A204.1 (cell line): ENCODE results near the gene BGN.

Experiments
- FAIRE-seq: peaks from 2 replicates; lab custom pipeline; 2012; peaks lifted over from hg19 to GRCh38; lab: Jason Lieb, UNC

Gene BGN

DNA sequence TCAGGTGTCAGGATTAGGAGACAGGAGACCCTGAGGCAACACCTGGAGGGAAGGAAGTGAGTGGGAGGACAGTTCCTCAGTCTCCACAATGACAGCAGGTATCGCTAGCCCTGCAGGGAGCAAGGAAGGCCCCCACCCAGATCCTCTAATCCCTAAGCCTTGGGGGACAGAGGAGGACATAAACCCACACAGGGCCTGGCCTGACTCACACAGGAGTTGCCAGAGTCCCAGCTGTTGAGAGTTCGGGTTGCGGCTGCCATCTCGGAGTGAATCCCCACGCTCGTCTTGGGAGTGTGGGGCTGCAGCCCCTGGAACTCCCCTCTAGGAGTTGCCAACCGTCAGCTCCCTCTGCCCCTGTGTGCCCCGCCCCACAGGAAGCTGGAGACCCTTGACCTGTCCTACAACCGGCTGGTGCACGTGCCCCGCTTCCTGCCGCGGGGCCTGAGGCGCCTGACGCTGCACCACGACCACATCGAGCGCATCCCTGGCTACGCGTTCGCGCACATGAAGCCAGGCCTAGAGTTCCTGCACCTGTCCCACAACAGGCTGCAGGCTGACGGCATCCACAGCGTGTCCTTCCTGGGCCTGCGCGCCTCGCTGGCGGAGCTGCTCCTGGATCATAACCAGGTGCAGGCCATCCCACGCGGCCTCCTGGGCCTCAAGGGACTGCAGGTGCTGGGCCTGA lies 9.2 kb upstream of the BGN start:
- no peak for FAIRE-seq

DNA sequence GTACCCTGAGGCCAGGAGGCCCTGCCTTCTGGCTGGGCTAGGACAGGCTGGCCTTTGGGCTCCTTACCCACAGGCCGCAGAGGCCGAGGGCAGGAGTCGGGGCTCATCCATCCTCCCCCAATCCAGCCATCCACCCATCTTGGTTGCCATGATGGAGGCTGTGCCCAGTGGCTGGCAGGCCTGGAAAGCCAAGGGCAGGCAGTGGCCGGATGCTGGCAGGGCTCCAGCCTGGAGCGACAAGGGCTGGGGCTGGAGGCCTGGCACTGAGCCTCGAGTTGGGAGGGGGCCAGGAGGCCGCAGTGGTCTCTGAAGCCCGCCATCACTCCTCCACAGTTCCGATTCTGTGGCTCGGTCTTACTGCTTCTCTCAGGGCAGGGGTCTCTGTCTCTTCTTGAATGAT lies 8.6 kb upstream of the BGN start:
- FAIRE-seq: no peak

DNA sequence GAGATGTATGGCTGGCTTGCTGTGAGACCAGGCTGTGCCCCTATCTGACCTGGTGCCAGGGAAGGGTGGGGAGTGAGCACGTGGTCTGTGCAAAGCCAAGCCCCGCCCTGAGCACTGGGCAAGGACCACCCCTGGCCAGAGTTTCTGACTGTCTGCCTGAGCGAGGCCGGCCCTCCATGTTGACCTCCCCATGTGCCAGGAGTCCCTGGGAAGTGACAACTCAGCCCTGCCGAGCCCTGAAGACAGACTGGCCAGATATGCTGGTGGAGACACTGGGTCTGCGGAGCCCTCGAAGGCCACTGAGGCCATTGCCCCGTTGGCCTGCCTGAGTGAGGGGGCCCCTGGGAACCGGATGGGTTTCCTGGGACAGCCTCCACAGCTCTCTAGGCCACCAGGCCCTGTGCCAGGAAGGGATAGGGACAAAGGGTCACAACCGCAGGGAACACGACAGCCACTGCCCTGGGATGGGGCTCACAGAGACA lies 7.1 kb upstream of the BGN start:
- no peak for FAIRE-seq

DNA sequence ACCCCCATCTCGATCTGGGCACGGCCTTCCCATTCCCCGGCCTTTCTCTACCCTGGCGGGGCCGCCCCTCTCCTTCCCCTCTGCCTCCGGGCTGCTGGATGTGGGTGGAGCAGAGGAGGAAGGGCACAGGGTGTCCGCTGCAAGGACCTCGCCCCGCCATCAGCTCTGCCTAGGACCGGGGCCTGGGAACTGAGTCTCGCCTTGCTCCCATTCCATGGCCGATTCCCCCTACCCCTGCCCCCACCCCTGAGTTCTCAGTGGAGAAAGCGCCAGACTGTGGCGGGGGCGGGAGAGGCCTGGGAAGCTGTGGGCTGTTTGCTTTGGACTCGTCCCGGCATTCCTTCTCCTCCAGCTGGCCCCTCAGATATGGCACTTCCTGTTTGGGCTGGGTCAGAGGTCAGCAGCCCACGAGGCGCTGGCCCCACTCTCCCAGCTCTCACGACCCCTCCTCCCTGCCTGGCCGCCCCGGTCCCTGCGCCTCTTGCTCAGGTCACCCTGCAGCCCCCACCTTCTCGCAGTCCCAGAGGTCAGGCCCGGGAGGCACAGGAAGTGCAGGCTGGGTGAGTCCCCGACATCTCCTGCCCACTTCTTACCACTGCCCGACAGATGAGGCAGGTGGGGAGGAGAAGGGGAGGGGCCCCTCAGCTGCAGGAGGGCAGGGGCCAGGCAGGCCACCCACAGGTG lies 6.4 kb upstream of the BGN start:
- no peak for FAIRE-seq

DNA sequence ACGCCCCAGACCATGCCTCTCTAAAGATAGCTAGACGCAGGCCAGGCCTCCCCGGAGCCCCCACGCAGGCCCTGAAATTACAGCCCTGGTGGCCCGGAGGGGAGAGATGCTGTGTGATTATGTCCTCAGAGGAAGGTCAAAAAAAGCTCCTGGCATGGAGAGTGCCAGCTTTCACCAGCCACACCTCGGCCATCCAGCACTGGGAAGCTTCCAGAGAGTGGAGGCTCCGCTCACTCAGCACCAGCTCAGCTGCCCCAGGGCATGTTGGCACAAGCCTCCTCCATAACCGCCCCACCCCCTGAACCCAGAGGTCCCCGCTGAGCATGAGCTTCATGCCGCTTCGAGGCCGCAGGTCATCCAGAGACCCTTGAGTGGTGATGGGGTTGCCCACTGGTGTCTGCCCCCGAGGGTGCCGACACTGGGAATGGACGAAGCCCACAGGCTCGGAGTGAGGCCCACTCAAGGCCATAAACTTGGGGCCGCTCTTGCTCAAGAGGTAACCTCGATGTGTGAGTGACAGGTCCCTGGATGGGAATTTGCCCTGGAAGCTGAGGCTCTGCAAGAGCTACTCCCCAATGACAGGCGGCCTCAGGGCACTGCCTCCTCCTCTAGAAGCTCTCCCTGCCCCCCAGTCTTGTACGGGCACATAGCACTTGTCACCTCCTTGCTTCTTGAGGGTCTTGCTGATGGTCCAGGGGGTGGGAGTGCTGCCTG lies 4.4 kb upstream of the BGN start:
- no peak for FAIRE-seq

DNA sequence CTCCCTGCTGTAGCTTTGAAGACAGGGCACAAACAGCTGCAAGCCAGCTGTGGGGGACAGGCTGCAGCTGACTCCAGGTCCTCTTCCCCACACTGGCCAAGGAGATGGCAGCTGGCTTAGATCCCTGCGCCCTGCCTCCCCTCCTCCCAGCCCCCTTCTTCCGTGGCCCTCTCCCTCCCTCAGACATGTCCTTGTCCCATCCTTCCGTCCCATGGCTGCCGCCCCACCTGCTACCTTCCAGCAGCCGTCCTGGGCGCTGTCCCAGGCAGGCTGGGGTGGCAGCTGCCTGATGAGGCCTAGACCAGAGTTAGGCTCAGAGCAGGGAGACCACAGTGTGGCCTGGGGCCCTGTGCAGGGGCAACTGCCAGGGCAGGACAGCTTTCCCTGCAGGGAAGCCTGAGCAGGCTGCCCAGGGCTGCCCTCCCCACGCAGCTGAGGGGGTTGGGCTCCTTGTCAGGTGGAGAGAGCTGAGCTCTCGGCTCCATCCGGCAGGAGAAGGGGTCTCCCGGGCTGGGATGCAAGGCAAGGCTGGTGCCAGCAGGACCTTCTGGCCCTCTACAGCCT lies 3.3 kb upstream of the BGN start:
- FAIRE-seq: no peak

DNA sequence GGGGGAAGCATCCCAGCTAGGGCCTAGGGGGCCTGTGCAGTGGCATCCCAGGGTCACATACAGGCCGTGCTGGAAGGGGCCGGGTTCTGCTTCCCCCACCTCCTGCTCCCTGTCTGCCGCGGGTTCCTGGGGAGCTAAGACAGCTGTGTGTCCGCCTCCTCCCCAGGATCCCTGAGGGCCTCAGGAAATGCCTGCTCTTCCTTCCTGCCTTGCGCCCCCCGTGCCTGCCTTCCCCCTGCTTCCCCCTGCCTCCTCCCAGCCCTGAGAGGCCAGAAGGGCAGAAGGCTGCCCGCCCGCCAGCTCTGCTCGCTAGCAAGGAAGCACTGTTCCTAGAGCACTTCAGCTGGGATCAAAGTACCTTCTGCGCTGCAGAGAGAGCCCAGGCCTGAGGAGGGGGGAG lies 2.9 kb upstream of the BGN start:
- no peak for FAIRE-seq

DNA sequence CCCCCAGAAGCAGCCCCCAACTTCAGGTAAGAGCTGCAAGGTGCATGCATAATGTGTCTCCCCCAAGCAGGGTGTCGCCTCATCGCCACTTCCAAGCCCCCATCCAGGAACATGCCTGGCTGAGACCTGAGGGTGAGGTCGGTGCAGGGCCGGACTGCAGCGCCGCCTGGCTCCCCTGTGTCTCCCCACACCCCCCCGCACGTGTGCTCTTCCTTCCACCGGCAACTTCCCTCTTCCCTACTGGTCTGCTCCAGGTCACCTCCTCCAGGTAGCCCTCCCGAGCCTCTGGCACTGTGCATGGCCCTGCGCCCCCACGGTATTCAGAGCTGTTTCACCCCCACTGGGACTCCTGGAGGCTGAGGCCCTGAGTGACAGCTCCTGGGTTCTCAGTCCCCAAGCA lies 2.2 kb upstream of the BGN start:
- FAIRE-seq: no peak

DNA sequence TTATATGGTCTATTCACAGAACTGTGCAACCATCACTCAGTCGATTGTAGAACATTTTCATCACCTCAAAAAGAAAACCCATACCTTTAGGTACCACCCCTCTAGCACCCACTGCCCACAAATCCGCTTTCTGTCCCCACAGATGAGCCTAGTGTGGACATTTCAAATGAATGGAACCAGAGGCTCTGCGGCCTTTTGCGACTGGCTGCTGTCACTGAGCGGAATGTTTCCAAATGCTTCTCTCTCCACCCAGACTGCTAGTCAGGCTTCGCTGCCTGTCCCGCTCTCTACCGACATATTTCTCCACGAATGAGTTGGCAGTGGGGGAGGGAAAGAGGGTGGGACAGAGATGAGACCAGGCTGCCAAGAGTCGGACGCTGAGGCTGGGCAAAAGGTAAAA lies 1.7 kb upstream of the BGN start:
- no peak for FAIRE-seq

DNA sequence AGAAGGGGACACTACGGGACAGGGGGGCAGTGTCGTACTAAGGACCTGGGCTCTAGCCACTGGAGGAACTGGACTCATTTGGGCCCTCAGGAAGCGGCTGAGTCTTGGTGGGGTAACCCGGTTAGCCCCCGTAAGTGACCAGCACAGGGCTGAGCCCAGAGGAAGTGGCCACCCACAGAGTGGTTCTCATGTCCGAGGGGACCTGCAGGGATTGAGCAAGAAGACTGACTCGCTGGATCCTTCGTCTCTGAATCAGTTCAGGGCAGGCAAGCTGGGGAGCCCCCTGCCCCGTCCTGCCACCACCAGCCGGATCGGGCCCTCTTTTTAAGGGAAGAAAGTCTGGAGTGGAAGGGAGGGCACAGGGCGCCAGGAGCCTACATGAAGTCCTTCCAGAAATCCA lies 719 bp upstream of the BGN start:
- no peak for FAIRE-seq

DNA sequence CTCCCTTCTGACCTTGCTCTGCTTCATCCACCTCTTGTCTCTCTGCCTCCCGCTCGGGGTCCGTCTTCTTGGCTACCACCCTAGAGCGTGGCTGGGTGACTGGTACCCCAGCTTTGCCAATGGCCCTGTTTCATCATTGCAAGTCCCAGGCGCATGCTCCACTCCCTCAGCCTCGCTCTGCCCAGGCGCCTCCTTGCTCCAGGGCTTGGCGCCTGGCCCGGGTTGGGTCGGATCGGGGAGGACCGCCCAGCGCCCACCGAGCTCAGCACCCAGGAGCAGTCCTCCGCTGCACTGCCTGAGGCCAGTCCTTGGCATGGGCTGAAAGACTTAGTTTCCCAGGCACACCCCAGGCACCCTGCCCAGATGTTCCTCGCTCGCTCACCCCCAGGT lies 577 bp downstream of the BGN start:
- FAIRE-seq: no peak

DNA sequence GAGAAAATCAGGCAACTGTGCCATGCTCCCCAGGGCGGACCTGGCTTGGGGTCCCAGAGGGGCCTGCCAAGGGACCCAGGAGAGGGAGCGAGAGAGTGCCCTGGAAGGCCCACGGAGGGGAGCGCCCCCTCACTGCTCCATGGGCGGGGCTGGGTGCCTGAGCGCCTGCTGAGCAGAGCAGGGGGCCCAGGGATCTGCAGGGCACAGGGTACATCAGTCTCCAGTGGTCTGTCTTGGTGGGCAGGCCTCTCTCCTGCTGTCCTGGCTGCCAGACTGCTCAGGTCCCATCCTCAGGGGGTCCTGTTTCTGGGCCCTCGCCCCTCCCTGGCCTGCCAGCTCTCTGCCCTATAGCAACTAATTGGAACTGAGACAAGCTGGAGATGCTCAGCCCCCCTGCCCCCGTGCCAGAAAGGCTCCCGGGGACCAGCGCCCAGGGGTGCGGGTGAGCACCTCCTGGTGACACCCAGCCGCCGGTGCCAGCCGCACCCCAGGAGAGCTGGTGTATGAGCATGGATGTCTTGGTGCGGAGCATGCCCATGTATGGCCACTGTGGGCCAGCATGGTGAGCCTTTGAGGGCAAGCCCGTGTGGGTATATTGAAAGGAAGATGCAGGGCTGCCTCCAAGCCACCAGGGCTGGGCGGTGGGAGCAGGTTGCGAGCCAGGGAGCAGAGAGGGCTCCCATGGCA lies 1.3 kb downstream of the BGN start:
- no peak for FAIRE-seq

DNA sequence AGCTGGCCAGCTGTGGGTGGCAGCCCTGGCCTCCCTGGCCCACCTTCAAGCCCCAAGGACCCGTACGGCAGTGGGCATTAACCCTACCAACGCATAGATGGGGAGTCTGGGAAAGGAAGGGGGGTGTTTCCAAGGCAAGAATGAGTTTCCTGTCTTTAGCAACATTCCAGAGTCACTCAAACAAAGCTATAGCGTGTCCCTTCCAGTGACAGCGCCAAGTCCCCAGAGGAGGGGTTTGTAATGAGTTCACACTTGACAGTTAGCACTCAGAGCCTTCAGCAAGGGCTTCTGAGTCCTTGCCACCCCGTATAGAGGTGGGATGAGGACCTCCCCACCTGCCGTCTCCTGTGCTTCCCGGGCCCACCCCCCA lies 1.8 kb downstream of the BGN start:
- FAIRE-seq: no peak

DNA sequence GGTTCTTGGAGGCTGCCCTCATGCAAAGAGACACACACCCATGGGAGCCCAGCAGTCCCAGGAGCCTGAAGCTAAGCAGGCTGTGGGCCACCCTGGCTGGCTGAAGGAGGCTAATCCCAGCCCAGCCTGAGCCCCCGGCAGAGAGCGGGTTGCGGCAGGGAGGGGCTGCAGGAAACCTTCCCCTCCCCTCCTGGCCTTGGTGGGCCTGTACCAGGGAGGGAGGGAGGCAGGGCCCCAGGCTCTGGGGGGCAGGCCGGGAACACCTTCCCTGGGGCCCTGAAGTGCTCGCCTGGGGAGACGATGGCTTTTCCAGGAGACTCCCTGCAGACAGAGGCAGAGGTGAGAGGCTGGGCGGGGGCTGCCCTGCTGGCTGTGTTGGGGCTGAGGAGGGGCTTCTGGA lies 3.7 kb downstream of the BGN start:
- FAIRE-seq: no peak

DNA sequence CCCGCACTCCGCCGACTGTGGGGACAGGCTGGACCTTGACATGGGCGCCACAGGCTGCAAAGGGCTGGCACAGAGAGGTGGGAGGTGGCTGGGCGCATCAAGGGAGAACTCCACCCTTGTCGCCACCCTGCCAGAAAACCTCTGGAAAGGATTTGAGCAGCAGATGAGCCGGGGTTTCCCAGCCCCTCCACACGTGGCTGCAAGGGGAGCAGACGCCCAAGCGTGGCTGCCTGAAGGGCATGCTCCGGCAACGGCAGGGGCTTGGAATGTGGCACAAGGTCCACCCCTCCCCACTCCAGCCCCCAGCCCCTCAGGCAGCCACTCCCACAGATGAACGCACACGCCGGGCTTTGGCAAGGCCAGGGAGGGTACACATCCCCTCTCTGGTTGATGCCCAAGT lies 4.6 kb downstream of the BGN start:
- no peak for FAIRE-seq

DNA sequence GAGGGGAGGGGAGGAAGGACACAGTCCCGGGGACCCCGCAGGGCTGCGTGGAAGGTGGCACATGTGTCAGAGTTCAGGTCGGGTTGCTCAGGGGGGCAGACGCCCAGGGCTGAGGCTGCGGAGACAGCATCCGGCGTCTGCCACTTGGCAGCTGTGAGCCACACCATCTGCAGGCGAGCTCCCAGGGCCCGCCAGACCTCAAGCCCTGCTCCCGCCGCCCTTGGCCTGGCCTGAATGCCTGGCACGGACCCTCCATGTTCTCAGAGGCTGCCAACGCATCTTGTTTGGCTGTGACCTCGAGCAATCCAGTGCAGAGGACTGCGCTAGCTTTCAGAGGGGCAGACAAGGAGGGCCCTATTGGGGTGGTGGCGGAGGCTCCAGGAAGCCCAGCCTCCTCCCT lies 5.1 kb downstream of the BGN start:
- FAIRE-seq: no peak

DNA sequence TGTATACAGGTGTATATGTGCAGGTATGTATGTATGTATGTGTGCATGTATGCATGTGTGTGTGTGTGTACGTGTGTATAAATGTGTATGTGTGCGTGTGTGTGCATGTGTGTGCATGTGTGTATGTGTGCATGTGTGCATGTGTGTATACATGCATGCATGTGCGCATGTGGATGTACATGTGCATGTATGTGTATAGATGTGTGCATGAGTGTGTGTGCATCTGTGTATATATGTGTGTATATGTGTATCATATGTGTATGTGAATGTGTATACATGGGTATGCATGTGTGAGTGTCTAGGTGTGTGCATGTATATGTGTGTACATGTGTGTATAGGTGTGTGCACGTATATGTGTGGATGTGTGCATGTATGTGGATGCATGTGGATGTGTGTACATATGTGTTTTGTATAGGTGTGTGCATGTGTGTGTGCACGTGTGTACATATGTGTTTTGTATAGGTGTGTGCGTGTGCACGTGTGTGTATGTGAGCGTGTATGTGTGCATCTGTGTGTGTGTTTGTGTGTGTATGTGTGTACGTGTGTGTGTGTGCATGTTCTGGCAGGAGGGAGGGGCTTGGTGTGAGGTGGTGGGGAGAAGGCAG lies 6.0 kb downstream of the BGN start:
- FAIRE-seq: no peak

DNA sequence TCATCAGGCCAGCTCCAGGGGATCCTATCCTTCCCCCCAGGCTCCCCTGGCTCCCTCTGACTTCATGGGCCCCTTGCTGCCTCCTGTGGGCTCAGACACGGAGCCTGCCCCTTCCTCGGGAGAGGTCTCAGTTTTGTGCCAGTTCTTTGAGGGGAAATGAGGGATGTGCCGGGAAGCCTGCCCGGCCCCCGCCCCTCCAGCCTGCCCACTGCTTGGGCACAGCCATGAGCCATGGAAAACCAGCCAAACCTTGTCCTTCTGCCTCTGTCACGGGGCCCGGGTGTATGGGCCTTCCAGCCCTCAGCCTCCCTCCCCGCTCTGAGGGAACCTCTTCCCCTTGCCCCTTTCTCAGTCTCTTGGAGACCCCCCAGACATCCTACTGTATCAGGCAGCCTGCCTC lies 6.8 kb downstream of the BGN start:
- no peak for FAIRE-seq

DNA sequence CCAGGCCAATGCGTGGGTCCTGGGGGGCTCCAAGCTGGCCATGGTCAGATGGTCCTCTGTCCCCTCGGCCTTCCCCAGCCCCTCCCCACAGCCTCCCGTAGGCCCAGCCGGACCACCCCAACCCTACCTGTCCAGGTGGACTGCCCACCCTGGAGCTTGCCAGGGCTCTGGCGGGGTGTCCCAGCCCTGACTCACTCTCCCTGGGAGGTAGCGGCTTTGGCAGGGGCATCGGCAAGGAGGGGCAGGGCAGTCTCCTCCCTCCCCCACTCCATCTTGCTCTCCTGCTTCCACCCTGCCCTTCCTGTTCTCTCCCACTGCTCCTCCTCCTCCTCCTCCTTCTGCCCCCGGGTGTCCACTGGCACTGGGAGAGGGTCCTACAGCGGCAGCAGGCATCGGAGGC lies 7.4 kb downstream of the BGN start:
- FAIRE-seq: no peak

DNA sequence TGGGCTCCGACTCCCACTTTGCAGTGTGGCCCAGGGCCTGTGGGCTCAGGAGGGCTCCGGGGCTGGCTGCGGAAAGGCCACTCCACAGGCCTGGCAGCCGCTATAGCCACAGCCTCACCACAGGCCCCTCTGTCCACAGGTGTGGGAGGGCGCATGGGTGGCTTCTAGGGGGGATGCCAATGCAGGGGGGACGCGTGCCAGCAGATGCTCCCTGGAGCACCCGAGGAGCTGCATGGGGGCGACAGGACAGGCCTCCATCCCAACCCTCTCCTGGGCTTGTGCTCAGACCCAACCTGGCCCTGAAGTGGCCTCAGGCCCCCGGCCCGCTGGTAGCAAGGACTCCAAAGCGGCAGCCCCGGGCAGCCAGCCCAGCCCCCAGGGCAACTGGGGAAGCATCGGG lies 8.0 kb downstream of the BGN start:
- no peak for FAIRE-seq

DNA sequence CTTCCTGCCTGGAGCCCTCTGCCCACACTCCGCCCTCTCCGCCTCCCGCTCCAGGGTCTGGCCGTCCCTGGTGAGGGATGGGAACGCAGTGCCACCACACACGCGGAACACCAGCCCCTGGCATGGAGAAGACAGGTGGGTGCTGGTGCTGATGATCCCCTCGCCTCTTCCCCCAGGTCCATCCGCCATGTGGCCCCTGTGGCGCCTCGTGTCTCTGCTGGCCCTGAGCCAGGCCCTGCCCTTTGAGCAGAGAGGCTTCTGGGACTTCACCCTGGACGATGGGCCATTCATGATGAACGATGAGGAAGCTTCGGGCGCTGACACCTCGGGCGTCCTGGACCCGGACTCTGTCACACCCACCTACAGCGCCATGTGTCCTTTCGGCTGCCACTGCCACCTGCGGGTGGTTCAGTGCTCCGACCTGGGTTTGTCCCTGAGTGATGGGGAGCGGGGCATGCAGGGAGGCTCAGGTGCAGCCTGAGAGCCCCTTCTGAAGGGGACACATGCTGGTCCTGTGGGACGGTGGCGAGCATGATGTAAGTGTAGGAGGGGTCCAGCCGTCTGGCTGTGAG lies 9.8 kb downstream of the BGN start:
- FAIRE-seq: no peak

DNA sequence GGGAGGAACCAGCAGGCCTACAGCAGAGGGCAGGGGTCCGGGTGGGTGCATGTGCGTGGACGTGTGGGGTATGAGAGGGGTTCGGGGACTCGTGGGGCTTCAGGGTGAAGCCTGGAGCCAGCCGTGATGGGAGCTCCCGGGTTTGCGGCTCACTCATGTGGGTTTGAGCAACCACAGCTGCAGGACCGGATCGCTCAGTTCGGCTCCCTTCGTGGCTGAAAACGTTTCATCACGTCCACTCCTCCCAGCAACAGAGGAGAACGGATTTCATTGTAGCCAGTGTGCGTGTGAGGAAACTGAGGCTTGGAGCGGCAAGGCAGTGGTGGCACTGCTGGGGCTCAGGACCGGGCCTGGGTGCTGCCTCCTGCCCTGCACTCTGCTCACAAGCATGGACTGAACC lies 10.6 kb downstream of the BGN start:
- no peak for FAIRE-seq
